GM19452 (cell line): ENCODE measurements around the gene UBR4.

ENCODE experiments used
- ATAC-seq: cut with Tn5 transposase; IDR thresholded peaks from one replicate; pipeline ENCODE4 v1.9.1; 2021; ENCODE audit not compliant: unreplicated experiment

Gene UBR4

GRCh38 chr1:19149736-19150135 is 60.3 kb downstream of the UBR4 start:
- ATAC-seq = no peak

GRCh38 chr1:19140465-19140864 is 69.6 kb downstream of the UBR4 start:
- no peak for ATAC-seq

GRCh38 chr1:19139711-19140110 is 70.4 kb downstream of the UBR4 start:
- ATAC-seq = no peak

GRCh38 chr1:19138958-19139581 is 71.0 kb downstream of the UBR4 start:
- no peak for ATAC-seq

- no peak for ATAC-seq
These were observed 71.7 kb downstream of the UBR4 start for GRCh38 chr1:19138331-19138730.

- no peak for ATAC-seq
These were observed 72.9 kb downstream of the UBR4 start for GRCh38 chr1:19137158-19137557.

- no peak for ATAC-seq
These were observed 76.7 kb downstream of the UBR4 start for GRCh38 chr1:19133360-19133759.

GRCh38 chr1:19130468-19130867 is 79.6 kb downstream of the UBR4 start:
- no peak for ATAC-seq

- no peak for ATAC-seq
These were observed 81.0 kb downstream of the UBR4 start for GRCh38 chr1:19128968-19129514.

- no peak for ATAC-seq
These were observed 85.8 kb downstream of the UBR4 start for GRCh38 chr1:19124273-19124672.

GRCh38 chr1:19123837-19124236 is 86.2 kb downstream of the UBR4 start:
- ATAC-seq = no peak

GRCh38 chr1:19122668-19123067 is 87.4 kb downstream of the UBR4 start:
- ATAC-seq = no peak

- ATAC-seq = no peak
These were observed 88.9 kb downstream of the UBR4 start for GRCh38 chr1:19121192-19121591.

- ATAC-seq = no peak
These were observed 90.0 kb downstream of the UBR4 start for GRCh38 chr1:19120070-19120469.

GRCh38 chr1:19115082-19115808 is 94.8 kb downstream of the UBR4 start:
- ATAC-seq = no peak

GRCh38 chr1:19113697-19114092 is 96.4 kb downstream of the UBR4 start:
- ATAC-seq = no peak

GRCh38 chr1:19112891-19113696 is 97.0 kb downstream of the UBR4 start:
- no peak for ATAC-seq

- no peak for ATAC-seq
These were observed 99.7 kb downstream of the UBR4 start for GRCh38 chr1:19110257-19110927.

GRCh38 chr1:19109545-19109944 is 100.5 kb downstream of the UBR4 start:
- no peak for ATAC-seq

GRCh38 chr1:19101244-19101643 is 108.8 kb downstream of the UBR4 start:
- no peak for ATAC-seq

- no peak for ATAC-seq
These were observed 110.0 kb downstream of the UBR4 start for GRCh38 chr1:19100028-19100427.
